Measurements from ENCODE around the gene LRRC63. TPM values are rescaled to one million over a fixed set of nuclear protein-coding genes. Genes with fewer than 3 reads are reported as not detected.

LRRC63 gene
- total RNA-seq, 4 donors from 2014 or later = 0.11 to 0.13 TPM; not detected in 2

DNA sequence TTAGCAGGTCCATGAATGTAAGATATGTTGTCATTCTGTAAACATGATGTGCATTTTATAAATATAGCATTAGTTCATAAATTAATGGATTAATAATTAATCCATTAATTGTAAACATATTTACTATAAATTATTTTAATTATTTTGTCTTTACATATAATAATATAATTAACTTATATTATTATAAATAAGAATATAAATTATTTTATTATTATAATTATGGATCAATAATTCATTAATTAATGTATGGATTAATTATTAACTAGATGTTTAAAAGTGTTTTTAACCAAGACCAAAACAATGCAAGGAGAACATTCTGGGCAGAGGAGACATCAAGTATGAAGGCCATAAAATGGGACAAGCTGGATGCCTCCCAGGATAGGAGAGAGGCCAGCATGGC is 103.3 kb downstream of the LRRC63 start:
- TF ChIP-seq, protein P1, sequence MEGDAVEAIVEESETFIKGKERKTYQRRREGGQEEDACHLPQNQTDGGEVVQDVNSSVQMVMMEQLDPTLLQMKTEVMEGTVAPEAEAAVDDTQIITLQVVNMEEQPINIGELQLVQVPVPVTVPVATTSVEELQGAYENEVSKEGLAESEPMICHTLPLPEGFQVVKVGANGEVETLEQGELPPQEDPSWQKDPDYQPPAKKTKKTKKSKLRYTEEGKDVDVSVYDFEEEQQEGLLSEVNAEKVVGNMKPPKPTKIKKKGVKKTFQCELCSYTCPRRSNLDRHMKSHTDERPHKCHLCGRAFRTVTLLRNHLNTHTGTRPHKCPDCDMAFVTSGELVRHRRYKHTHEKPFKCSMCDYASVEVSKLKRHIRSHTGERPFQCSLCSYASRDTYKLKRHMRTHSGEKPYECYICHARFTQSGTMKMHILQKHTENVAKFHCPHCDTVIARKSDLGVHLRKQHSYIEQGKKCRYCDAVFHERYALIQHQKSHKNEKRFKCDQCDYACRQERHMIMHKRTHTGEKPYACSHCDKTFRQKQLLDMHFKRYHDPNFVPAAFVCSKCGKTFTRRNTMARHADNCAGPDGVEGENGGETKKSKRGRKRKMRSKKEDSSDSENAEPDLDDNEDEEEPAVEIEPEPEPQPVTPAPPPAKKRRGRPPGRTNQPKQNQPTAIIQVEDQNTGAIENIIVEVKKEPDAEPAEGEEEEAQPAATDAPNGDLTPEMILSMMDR (IDR thresholded peaks at IDR 0.05) = no peak
- TF ChIP-seq POLR2A (IDR thresholded peaks at IDR 0.05) = no peak
- Histone ChIP-seq H3K36me3 (no peaks in the 10 kb centered on the region), H3K4me3 (replicated peaks in 1 of 3) (no peak overlapping the region), H3K9me3 (no peaks in the 10 kb centered on the region), H3K4me1 (no peaks in the 10 kb centered on the region), H3K27me3 (no peaks in the 10 kb centered on the region), H3K27ac (no peak overlapping the region)
- DNase-seq = no peak
- intact Hi-C loops (cut with DNase I) = no loop called here

DNA sequence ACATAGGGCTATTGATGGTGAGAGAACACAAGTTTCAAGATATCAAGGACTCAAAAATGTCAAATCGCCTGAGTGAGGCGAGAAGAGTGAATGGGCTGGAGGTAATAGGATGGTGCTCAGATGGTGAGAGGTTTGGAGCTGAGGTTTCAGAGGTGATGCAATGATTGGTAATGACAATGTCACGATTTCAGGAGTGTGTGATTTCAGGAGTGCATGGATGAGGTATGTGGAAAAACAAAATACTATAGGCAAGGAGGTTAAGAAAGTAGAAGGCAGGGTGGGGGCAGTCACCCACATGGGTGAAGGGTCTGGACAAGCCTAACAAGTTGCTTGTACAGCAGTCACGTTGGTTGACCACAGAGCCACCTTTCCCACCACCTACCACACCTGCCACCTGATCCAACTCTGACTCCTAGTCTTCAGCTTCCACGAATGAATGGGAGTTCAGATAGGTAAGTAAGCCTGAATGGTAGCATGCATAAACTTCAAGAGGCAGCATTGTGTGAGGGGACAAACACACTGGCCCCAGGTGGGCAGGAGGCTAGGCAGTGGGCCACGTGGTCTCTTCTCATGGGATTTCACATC is 103.9 kb downstream of the LRRC63 start:
- Histone ChIP-seq H3K4me1 (no peaks in the 10 kb centered on the region), H3K27me3 (no peaks in the 10 kb centered on the region), H3K36me3 (no peaks in the 10 kb centered on the region), H3K9me3 (no peaks in the 10 kb centered on the region), H3K27ac (no peak overlapping the region), H3K4me3 (replicated peaks in 1 of 3) (no peak overlapping the region)
- intact Hi-C loops (cut with DNase I) = no loop called here
- DNase-seq = no peak
- WGBS, 2 donors = 77 to 82% methylated on average over 6 of the region's 6 CpGs
- no peak for TF ChIP-seq POLR2A (IDR thresholded peaks at IDR 0.05)
- TF ChIP-seq, protein P1 (IDR thresholded peaks at IDR 0.05) = no peak

DNA sequence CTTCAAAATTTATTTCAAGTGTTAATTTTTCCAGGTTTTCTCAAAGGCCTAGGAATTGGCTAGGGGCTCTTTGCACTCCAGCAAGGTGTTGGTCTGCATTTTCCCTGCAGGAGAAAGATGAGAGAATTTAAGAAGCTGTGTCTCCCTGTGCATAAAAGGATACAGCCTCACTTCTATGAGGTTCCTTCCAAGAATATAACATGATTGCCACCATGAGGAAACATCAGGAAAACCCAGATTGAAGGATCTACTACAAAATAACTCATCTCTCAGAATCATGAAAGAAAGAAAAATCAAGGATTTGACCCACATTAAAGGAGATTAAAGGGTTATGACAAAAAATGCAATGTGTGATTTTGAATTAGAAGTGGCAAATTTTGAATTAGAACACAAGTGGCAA is 105.4 kb downstream of the LRRC63 start:
- DNase-seq = no peak
- Histone ChIP-seq H3K9me3 (no peaks in the 10 kb centered on the region), H3K4me1 (no peaks in the 10 kb centered on the region), H3K36me3 (no peaks in the 10 kb centered on the region), H3K4me3 (replicated peaks in 1 of 3) (no peak overlapping the region), H3K27ac (no peak overlapping the region), H3K27me3 (no peaks in the 10 kb centered on the region)
- intact Hi-C loops (cut with DNase I) = no loop called here
- no peak for TF ChIP-seq POLR2A (IDR thresholded peaks at IDR 0.05)
- TF ChIP-seq, protein P1 (IDR thresholded peaks at IDR 0.05) = no peak

DNA sequence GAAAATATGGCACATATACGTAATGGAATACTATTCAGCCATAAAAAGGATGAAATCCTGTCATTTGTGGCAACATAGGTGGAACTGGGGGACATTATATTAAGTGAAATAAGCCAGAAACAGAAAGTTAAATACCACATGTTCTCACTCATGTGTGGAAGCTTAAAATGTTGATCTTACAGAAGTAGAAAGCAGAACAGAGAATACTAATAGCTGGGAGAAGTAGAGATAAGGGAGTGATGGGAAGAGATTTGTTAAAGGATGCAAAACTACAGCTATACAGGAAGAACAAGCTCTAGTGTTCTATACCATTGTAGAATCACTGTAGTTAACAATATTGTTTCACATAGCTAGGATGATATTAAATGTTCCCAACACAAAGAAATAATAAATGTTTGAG is 107.3 kb downstream of the LRRC63 start:
- TF ChIP-seq POLR2A (IDR thresholded peaks at IDR 0.05) = no peak
- TF ChIP-seq, protein P1 (IDR thresholded peaks at IDR 0.05) = no peak
- intact Hi-C loops (cut with DNase I) = no loop called here
- Histone ChIP-seq H3K27me3 (no peaks in the 10 kb centered on the region), H3K36me3 (no peaks in the 10 kb centered on the region), H3K4me1 (no peaks in the 10 kb centered on the region), H3K4me3 (replicated peaks in 1 of 3) (no peak overlapping the region), H3K9me3 (no peaks in the 10 kb centered on the region), H3K27ac (no peak overlapping the region)
- DNase-seq = no peak
- 87 to 94% methylated on average over 1 of the region's 1 CpG for WGBS, 2 donors

DNA sequence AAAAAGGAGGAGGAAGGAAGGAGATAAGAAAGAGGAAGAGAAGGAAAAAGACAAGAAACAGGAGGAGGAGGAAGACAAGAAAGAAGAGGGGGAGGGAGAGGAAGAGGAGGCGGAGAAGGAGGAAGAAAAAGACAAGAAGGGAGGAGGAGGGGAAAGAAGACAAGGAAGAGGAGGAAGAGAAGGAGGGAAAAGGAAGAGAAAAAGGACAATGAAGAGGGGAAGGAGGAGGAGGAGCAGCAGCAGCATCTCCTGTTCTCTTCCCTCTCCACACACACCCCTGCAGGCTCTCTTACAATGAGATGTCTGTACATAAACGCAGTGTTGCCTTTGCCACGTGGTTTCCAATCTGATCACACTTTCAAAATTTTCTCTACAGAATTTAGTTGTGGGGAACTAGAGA is 108.7 kb downstream of the LRRC63 start:
- intact Hi-C loops (cut with DNase I) = no loop called here
- TF ChIP-seq, protein P1 (IDR thresholded peaks at IDR 0.05) = no peak
- no peak for TF ChIP-seq POLR2A (IDR thresholded peaks at IDR 0.05)
- no peaks in the 10 kb centered on the region for H3K36me3 ChIP-seq
- H3K9me3 ChIP-seq = no peaks in the 10 kb centered on the region
- 72 to 82% methylated on average over 3 of the region's 3 CpGs for WGBS, 2 donors
- no peak for DNase-seq
- H3K4me1 ChIP-seq = no peaks in the 10 kb centered on the region
- no peak overlapping the region for H3K27ac ChIP-seq
- no peaks in the 10 kb centered on the region for H3K27me3 ChIP-seq
- no peak overlapping the region for H3K4me3 ChIP-seq (replicated peaks in 1 of 3)

Data from thyroid gland (tissue), 4 donors.